ENCODE measurements around the gene ADPRHL1.

- TF ChIP-seq, protein P1, sequence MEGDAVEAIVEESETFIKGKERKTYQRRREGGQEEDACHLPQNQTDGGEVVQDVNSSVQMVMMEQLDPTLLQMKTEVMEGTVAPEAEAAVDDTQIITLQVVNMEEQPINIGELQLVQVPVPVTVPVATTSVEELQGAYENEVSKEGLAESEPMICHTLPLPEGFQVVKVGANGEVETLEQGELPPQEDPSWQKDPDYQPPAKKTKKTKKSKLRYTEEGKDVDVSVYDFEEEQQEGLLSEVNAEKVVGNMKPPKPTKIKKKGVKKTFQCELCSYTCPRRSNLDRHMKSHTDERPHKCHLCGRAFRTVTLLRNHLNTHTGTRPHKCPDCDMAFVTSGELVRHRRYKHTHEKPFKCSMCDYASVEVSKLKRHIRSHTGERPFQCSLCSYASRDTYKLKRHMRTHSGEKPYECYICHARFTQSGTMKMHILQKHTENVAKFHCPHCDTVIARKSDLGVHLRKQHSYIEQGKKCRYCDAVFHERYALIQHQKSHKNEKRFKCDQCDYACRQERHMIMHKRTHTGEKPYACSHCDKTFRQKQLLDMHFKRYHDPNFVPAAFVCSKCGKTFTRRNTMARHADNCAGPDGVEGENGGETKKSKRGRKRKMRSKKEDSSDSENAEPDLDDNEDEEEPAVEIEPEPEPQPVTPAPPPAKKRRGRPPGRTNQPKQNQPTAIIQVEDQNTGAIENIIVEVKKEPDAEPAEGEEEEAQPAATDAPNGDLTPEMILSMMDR (IDR thresholded peaks at IDR 0.05; ENCODE audit: low read depth, low read length): no peak
- TF ChIP-seq EZH2phosphoT487 (IDR thresholded peaks at IDR 0.05; ENCODE audit: low read depth): no peak
These were observed 103.0 kb downstream of the ADPRHL1 start for GRCh38 chr13:113350065-113350937.
